ENCODE measurements around the gene OR12D2.
"Not testable (repeated sequence)": the region's sequence is repeated elsewhere in the genome, so short reads cannot be mapped to it uniquely, and the experiment has no call there.

- TF ChIP-seq CTCF, POLR2A, POLR2AphosphoS5 (IDR thresholded peaks at IDR 0.05): not testable (repeated sequence)
Measured at GRCh38 chr6:29436730-29437129, 41.3 kb downstream of the OR12D2 start.
